ENCODE data around the gene RIN3. TPM values are rescaled to one million over a fixed set of nuclear protein-coding genes. Genes with fewer than 3 reads are reported as not detected.

Gene RIN3
- total RNA-seq, 1 experiment from 2014 or later, result 1.7 TPM

GRCh38 chr14:92712654-92713051 lies 199.1 kb downstream of the RIN3 start:
- DNase-seq (ENCODE audit: low spot score), result no peak

- peak; percentile 72 for DNase-seq (ENCODE audit: low spot score)
Measured at GRCh38 chr14:92714739-92715307, 201.2 kb downstream of the RIN3 start.

GRCh38 chr14:92716131-92716530 lies 202.6 kb downstream of the RIN3 start:
- no peak for DNase-seq (ENCODE audit: low spot score)

- DNase-seq (ENCODE audit: low spot score), result no peak
Measured at GRCh38 chr14:92717571-92718042, 204.0 kb downstream of the RIN3 start.

- no peak for DNase-seq (ENCODE audit: low spot score)
Measured at GRCh38 chr14:92718664-92719063, 205.1 kb downstream of the RIN3 start.

GRCh38 chr14:92719421-92719820 lies 205.8 kb downstream of the RIN3 start:
- no peak for DNase-seq (ENCODE audit: low spot score)

- DNase-seq (ENCODE audit: low spot score), result no peak
Measured at GRCh38 chr14:92719890-92720323, 206.3 kb downstream of the RIN3 start.

- no peak for DNase-seq (ENCODE audit: low spot score)
Measured at GRCh38 chr14:92724516-92725340, 211.1 kb downstream of the RIN3 start.

- peak; percentile 95 for DNase-seq (ENCODE audit: low spot score)
Measured at GRCh38 chr14:92726135-92726932, 212.8 kb downstream of the RIN3 start.

- DNase-seq (ENCODE audit: low spot score), result no peak
Measured at GRCh38 chr14:92726933-92727262, 213.3 kb downstream of the RIN3 start.

- peak; percentile 82 for DNase-seq (ENCODE audit: low spot score)
Measured at GRCh38 chr14:92728759-92729364, 215.3 kb downstream of the RIN3 start.

GRCh38 chr14:92729634-92730358 lies 216.2 kb downstream of the RIN3 start:
- peak; percentile 89 for DNase-seq (ENCODE audit: low spot score)

GRCh38 chr14:92731622-92732115 lies 218.1 kb downstream of the RIN3 start:
- no peak for DNase-seq (ENCODE audit: low spot score)

- no peak for DNase-seq (ENCODE audit: low spot score)
Measured at GRCh38 chr14:92733007-92733406, 219.4 kb downstream of the RIN3 start.

- DNase-seq (ENCODE audit: low spot score), result no peak
Measured at GRCh38 chr14:92734618-92735017, 221.0 kb downstream of the RIN3 start.

GRCh38 chr14:92735344-92735743 lies 221.8 kb downstream of the RIN3 start:
- DNase-seq (ENCODE audit: low spot score), result no peak

- DNase-seq (ENCODE audit: low spot score), result no peak
Measured at GRCh38 chr14:92737206-92737605, 223.6 kb downstream of the RIN3 start.

- no peak for DNase-seq (ENCODE audit: low spot score)
Measured at GRCh38 chr14:92737619-92738188, 224.1 kb downstream of the RIN3 start.
